Loucy (cell line): Measurements from ENCODE around the gene MYEOV.

Experiments used
- H2AFZ ChIP-seq: fragments of 200-600 bp; sonication (generic); 2 replicates; pipeline ENCODE4 v1.6.0; 2016; ENCODE audit warnings: antibody characterized with exemption, mild to moderate bottlenecking, low read length, moderate library complexity
- H3F3A ChIP-seq: fragments of 200-600 bp; 2 replicates; pipeline ENCODE4 v1.6.0; 2016; ENCODE audit warnings: antibody characterized with exemption, low read depth, mild to moderate bottlenecking
- H3K27me3 ChIP-seq: fragments of 200-600 bp; sonication (generic); 2 replicates; pipeline ENCODE4 v1.6.1; 2014; ENCODE audit warnings: low read length, mild to moderate bottlenecking; ENCODE audit not compliant: insufficient read depth, poor library complexity, severe bottlenecking
- H3K36me3 ChIP-seq: fragments of 200-600 bp; sonication (generic); 2 replicates; pipeline ENCODE4 v1.6.1; 2016; ENCODE audit warnings: low read length; ENCODE audit not compliant: insufficient read depth
- H3K4me1 ChIP-seq: fragments of 200-600 bp; sonication (generic); 2 replicates; pipeline ENCODE4 v1.5.1; 2014; ENCODE audit warnings: low read length, mild to moderate bottlenecking; ENCODE audit not compliant: insufficient read depth, poor library complexity, severe bottlenecking
- H3K4me2 ChIP-seq: fragments of 200-600 bp; sonication (generic); 2 replicates; pipeline ENCODE4 v1.6.0; 2014; ENCODE audit warnings: antibody characterized with exemption, low read length, low read depth, mild to moderate bottlenecking; ENCODE audit not compliant: poor library complexity, severe bottlenecking
- H3K4me3 ChIP-seq: fragments of 200-600 bp; sonication (generic); 2 replicates; pipeline ENCODE4 v1.5.1; 2014; ENCODE audit warnings: low read length, mild to moderate bottlenecking, mixed read lengths; ENCODE audit not compliant: poor library complexity, severe bottlenecking
- H3K79me2 ChIP-seq: fragments of 200-600 bp; sonication (generic); 2 replicates; pipeline ENCODE4 v1.6.1; 2014; ENCODE audit warnings: low read length; ENCODE audit not compliant: insufficient read depth
- H3K9ac ChIP-seq: fragments of 200-600 bp; sonication (generic); 2 replicates; pipeline ENCODE4 v1.6.0; 2014; ENCODE audit warnings: mild to moderate bottlenecking, low read depth, low read length, moderate library complexity; ENCODE audit not compliant: poor library complexity, severe bottlenecking
- H3K9me2 ChIP-seq: fragments of 200-600 bp; sonication (generic); replicated peaks from 2 replicates; pipeline ENCODE4 v1.6.1; 2016; ENCODE audit warnings: low read depth, low read length, mixed read lengths
- H3K9me3 ChIP-seq: fragments of 200-600 bp; sonication (generic); 2 replicates; pipeline ENCODE4 v1.6.1; 2014; ENCODE audit warnings: mild to moderate bottlenecking, antibody characterized with exemption, low read length, low read depth; ENCODE audit not compliant: insufficient read depth
- H4K20me1 ChIP-seq: fragments of 200-600 bp; sonication (generic); 2 replicates; pipeline ENCODE4 v1.6.0; 2014; ENCODE audit warnings: antibody characterized with exemption, low read length, mild to moderate bottlenecking; ENCODE audit not compliant: insufficient read depth, poor library complexity, severe bottlenecking
- CTCF ChIP-seq: fragments of 200-600 bp; sonication (generic); conservative IDR thresholded peaks from 2 replicates; pipeline ENCODE4 v1.5.1; 2014; ENCODE audit warnings: mild to moderate bottlenecking, antibody characterized with exemption, low read length
- EZH2phosphoT487 ChIP-seq: fragments of 200-600 bp; IDR thresholded peaks from 2 replicates; pipeline ENCODE4 v1.6.1; 2018; ENCODE audit warnings: antibody characterized with exemption, mild to moderate bottlenecking, moderate library complexity, borderline replicate concordance

MYEOV gene

GRCh38 chr11:69259096-69259495, 34.9 kb upstream of the MYEOV start:
- Histone ChIP-seq H3K27me3 (no peaks in the 10 kb centered on the region), H3F3A (no peaks in the 10 kb centered on the region), H3K9me2 (no peaks in the 10 kb centered on the region), H3K36me3 (no peaks in the 10 kb centered on the region), H3K4me1 (no peaks in the 10 kb centered on the region), H3K9me3 (peaks cover 4% of the 10 kb centered on the region; the same call in 1 of the 2 replicates), H2AFZ (no peak overlapping the region), H3K4me2 (no peak overlapping the region), H3K9ac (no peak overlapping the region), H4K20me1 (no peaks in the 10 kb centered on the region), H3K79me2 (no peaks in the 10 kb centered on the region), H3K4me3 (no peak overlapping the region)
- TF ChIP-seq EZH2phosphoT487 (no peak), CTCF (no peak)

GRCh38 chr11:69260622-69261021, 33.3 kb upstream of the MYEOV start:
- H3K4me1 ChIP-seq: no peaks in the 10 kb centered on the region
- H3K9me2 ChIP-seq: no peaks in the 10 kb centered on the region
- no peak overlapping the region for H3K4me3 ChIP-seq
- H4K20me1 ChIP-seq: no peaks in the 10 kb centered on the region
- TF ChIP-seq CTCF (no peak), EZH2phosphoT487 (no peak)
- H3F3A ChIP-seq: no peaks in the 10 kb centered on the region
- no peaks in the 10 kb centered on the region for H3K79me2 ChIP-seq
- no peak overlapping the region for H3K9ac ChIP-seq
- no peaks in the 10 kb centered on the region for H3K27me3 ChIP-seq
- H3K36me3 ChIP-seq: no peaks in the 10 kb centered on the region
- H3K9me3 ChIP-seq: no peaks in the 10 kb centered on the region; the same call in 1 of the 2 replicates
- H3K4me2 ChIP-seq: no peak overlapping the region
- H2AFZ ChIP-seq: no peak overlapping the region

GRCh38 chr11:69261116-69261515, 32.8 kb upstream of the MYEOV start:
- Histone ChIP-seq H4K20me1 (no peaks in the 10 kb centered on the region), H3K36me3 (no peaks in the 10 kb centered on the region), H3K79me2 (no peaks in the 10 kb centered on the region), H3K4me3 (no peak overlapping the region), H3K27me3 (no peaks in the 10 kb centered on the region), H2AFZ (no peak overlapping the region), H3K4me2 (no peak overlapping the region), H3K4me1 (no peaks in the 10 kb centered on the region), H3K9me2 (no peaks in the 10 kb centered on the region), H3K9me3 (no peaks in the 10 kb centered on the region; the same call in 1 of the 2 replicates), H3K9ac (no peak overlapping the region), H3F3A (no peaks in the 10 kb centered on the region)
- no peak for TF ChIP-seq CTCF
- no peak for TF ChIP-seq EZH2phosphoT487
